NCI-H2107 treated with DMSO at 0.1 percent for 48 hours (cell line): Measurements from ENCODE around the gene APOL3.
"Not testable (repeated sequence)": the region's sequence is repeated elsewhere in the genome, so short reads cannot be mapped to it uniquely, and the experiment has no call there.

ENCODE experiments used
- DNase-seq: peaks from one replicate; lab custom pipeline; 2025; ENCODE audit not compliant: unreplicated experiment; lab: John Stamatoyannopoulos, UW

The APOL3 gene

DNA sequence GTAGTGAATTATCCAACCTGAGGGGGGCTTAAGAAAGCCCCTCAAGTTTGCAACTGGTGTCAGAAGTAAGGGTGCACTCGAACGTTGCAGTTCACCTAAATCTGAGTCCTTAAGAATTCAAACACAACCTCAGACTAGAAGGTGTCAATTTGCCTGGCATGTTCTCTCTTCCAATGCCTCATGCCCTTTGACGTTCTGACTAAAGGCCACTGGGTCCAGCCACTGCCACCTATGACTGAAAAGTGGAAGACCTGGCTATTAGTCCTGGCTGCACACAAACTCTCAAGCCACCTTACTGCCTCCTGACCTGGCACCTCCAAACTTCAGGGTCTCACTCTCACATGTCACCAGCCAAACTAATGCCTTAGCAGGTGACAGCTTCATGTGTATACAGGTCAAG, 33.0 kb upstream of the APOL3 start:
- no peak for DNase-seq

DNA sequence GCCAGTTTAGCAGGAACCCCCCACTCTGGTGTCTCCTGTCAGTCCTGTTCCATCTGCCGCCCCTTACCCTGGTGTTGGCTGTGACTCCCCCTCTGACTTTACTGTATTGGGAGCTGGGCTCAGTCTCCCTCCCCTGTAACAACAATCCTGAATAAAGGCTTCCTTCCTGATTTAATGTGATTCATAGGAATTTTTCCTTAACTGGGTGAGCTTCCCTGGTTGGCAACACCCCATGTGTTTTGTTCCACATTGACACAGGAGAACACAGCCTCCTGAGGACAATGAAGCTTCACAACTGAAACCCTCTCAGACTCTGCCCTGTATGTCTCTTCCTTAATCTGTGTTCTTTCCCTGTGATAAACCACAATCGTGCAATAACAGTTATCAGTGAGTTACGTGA, 32.6 kb upstream of the APOL3 start:
- DNase-seq, result no peak

DNA sequence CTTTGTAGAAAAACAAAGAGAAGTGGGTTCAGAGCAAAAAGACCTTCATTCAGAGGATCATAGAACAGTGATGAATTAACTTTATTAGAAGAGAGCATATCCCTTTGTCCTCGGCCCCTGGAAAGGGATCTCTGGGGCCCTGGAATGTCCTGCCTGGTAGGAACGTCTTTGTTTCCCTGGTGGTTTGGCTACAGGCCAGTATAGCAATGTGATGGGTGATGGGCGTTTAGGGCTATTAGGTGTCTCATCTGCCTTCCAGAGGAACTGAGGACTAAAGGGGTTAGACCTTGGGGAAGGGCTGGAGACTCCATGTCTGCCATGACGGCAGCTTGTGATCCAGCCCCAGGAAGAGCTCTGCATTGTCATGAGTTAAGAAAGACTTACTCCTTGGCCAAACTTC, 32.0 kb upstream of the APOL3 start:
- no peak for DNase-seq

DNA sequence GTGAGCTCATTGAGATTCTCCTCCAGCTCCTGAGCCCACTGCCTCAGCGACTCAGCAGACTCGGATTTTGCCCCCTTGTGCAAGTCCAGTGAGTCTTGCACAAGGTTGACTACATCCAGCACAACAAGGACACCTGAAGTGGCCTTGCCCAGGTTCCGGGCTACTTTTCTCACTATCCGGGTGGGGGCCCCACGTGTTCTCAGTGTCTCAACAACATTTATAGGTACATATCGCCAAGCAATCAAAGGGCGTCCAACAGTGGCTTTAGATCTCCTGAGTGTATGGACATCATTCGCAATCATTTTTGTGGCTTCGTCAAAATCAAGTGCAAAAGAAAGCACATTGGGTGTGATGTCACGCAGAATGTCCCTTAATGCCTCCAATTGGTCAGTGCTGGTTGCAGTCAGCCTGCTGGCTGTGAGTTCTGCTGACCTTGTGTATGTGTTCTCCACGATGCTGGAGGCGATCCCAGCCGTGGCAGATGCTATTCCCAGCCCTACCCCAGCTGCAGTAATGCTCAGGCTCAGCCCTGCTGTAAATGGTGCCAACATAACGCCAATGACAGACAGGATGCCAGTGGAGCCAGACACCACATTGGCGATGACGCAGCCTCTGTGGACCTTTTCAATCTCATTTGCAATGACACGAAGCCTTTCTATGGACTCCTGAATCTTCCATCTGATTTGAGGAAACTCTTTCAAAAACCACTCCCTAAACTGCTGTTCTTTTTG, 30.7 kb upstream of the APOL3 start:
- no peak for DNase-seq

DNA sequence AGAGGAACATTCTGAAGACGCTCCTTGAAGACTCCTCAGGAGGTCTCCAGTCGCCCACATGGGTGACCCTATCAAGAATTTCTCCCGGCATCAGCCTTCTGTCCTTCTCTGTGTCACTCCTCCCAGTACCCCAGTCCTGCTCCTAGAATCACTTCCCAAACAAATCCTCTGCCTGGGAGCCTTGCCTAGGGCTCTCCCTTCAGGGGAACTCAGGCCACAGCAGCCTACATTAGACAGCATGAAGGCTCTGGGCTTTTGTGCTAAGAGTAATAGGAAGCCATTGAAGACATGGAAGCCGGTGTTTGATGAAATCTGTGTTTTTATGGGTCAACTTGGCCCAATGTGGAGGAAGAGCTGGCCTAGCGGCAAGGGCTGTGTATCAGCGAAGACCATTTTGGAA, 27.3 kb upstream of the APOL3 start:
- DNase-seq, result not testable (repeated sequence)

GRCh38 chr22:36185828-36186624, 25.5 kb upstream of the APOL3 start:
- no peak for DNase-seq

- no peak for DNase-seq
Measured at GRCh38 chr22:36184433-36185025, 24.0 kb upstream of the APOL3 start.

GRCh38 chr22:36183446-36183845, 22.9 kb upstream of the APOL3 start:
- DNase-seq, result no peak

DNA sequence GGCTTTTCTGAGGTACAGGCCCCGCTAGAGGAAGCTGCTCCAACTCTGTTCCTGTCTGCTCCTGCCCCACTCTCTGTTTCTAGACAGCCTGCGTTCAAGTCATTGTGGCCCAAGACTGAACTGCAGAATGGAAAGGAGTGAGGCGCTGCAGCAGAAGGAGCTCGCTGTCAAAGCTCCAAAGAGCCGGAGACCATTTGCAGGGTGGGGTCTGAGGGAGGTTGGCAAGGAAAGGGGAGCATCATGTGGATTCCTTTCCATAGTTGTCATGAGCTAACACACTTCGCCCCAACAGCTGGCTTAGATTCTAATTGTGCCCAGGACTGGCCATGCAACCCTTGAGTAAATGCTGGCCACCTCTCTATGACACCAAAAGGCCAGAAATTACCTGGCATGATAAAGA, 22.3 kb upstream of the APOL3 start:
- no peak for DNase-seq

DNA sequence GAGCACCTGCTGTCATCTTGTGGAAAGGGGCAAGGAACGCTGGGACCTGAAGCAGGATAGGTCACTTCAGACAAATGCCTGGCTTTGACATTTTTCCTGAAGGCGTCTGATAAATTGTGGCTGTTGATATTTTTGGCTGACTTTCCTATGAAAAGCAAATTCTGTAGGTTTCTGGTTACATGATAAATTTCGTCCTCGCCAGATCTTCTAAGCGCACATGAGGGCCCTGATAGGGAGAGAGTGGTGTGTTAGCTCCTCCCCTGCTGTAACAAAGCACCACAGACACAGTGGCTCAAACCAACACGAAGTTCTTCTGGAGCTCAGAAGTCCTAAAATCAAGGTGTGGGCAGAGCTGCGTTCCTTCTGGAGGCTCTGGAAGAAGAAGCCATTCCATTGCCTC, 21.5 kb upstream of the APOL3 start:
- no peak for DNase-seq

GRCh38 chr22:36180928-36181327, 20.4 kb upstream of the APOL3 start:
- DNase-seq, result no peak

- no peak for DNase-seq
Measured at GRCh38 chr22:36180038-36180880, 19.7 kb upstream of the APOL3 start.

DNA sequence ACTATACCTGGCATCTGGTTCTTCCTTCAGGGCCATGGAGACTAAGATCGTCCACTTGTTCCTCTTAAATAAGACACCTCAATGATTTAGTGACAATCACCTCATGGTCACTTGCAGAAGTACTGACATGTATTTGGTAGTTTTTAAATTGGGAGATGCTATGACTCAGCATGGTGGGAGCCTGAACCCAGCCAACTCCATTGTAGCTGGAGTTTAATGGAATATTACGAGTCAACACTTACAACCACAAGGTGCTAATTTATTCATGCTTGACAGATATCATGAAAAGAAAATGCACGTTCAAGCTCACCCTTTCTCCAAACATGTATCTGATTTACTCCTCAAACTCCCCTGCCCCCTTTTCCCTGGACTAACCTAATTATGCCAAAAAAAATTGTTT, 16.6 kb upstream of the APOL3 start:
- no peak for DNase-seq

DNA sequence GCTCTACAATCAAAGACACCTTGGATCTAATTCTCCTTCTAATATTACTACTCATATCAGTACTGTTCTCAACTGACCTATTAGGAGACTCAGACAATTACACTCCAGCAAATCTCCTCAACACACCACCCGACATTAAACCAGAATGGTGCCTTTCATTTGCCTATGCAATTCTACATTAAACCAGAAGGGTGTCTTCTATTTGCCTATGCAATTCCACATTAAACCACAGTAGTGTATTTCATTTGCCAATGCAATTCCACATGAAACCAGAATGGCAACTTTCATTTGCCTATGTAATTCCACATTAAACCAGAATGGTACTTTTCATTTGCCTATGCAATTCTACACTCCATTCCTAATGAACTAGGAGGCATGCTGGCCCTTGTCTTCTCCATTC, 15.3 kb upstream of the APOL3 start:
- DNase-seq, result no peak

DNA sequence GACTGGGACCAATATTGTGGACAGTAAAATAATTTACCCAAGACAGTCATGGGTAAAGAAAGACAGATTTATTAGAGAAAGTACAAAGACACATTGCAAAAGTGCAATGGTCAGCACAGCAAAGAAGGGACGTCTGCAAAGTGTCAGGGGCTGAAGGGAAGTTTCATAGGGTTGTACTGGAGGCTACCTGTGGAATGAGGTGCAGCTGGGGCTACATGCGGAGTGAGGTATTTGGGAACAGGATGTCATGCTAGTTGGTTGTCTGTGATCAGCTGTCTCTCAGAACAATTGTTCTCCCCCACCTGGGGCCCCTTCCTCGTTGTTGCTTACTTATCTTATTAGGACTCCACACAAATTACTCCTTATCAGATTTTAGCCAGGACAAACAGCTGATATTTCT, 11.4 kb upstream of the APOL3 start:
- DNase-seq, result no peak

DNA sequence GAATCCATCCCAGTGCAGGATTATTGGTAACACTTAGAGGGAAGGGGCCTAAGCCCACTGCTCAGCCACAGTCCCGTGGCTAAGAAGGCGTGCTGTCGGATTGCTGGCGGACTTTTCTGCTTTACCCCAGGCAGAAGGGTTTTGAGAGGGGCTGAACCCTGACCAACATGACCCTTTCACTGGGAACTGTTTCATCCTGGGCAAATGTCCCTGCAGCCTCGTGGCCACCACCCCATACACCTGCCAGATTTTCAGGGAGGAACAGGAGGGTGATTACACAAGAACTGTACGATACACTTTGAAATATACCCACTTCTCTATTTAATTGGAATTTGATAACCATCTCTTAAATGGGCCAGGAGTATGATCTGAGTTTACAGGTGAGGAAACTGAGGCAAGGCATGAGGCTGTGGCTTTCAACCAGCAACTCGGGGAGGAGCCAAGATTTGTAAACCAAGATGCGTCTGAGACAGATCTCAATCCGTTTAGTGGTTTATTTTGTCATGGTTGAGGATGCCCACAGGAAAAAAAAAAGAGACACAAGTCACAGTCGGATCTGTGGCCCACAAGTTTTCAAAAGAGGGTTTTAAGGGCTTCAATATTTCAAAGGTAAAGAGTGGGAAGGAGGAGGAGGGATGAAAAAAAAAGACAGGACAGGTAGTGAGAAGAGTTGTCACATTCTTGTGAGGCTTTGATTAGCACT, 6.1 kb upstream of the APOL3 start:
- no peak for DNase-seq

- DNase-seq, result no peak
Measured at GRCh38 chr22:36166086-36166485, 5.5 kb upstream of the APOL3 start.

DNA sequence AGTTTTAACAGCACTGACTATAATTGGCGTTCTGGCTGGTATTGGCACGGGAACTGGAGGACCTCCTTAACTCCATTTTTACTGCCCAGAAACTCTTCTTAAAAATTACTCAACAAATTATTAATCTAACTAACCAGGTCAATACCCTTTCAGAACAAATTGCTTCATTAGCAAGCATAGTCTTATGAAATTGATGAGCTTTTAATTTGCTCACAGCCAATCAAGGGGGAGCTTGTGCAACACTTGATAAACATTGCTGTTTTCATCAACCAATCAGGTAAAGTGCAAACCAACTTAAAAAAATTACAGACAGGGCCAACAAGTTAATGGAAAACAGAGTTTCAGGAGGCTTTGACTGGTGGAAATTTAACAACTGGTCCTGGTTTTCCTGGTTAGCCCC, 4.6 kb upstream of the APOL3 start:
- no peak for DNase-seq

DNA sequence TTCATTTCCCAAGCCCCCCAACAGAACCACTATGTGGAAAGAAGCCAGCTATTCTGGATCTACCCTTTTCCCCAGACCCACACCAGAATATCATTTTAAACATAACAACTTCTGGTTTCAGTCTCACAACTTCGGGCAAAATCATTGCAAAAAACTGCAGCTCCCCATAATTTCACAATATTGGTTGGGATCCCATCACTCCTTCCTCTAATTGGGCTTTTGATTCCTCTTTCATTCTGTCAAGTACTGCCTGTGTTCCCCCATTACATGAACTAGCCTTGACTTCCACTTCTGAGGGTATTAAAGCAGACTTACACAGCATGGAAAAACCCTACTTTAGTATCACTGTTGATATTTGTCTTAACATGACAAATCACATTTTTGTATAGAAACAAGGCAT, 4.1 kb upstream of the APOL3 start:
- no peak for DNase-seq

GRCh38 chr22:36163497-36163896, 2.9 kb upstream of the APOL3 start:
- no peak for DNase-seq
